Right lobe of liver (tissue), 6 donors: ENCODE data around the gene ANKRD13B. TPM values are rescaled to one million over a fixed set of nuclear protein-coding genes. Genes with fewer than 3 reads are reported as not detected.

ENCODE experiments used
- ATAC-seq, 4 donors: fragments of 200-7000 bp; cut with Tn5 transposase; one replicate each; pipeline ENCODE4 v1.9.1; 2020; ENCODE audit warnings: mild to moderate bottlenecking in 4 of 4, moderate library complexity in 4 of 4
- DNase-seq, 3 donors: peaks; one replicate each; pipeline ENCODE4 v3.0.0-alpha.2; 2020
- H3K27ac ChIP-seq, 3 donors: fragments of 200-600 bp; one replicate each; pipeline ENCODE4 v1.8.0; 2022
- H3K27me3 ChIP-seq, 2 donors: fragments of 200-600 bp; one replicate each; pipeline ENCODE4 v1.8.0; 2022
- H3K36me3 ChIP-seq, 4 donors: fragments of 200-600 bp; sonication (generic) in 1 of 4; one replicate each; pipeline versions ENCODE4 v1.5.1 to v1.8.0; 2017 to 2022; ENCODE audit warnings: control low read depth in 1 of 4
- H3K4me1 ChIP-seq, 4 donors: fragments of 200-600 bp; sonication (generic) in 1 of 4; one replicate each; pipeline versions ENCODE4 v1.5.1 to v1.8.0; 2017 to 2022; ENCODE audit warnings: control low read depth in 1 of 4
- H3K4me3 ChIP-seq, 3 donors: fragments of 200-600 bp; one replicate each; pipeline ENCODE4 v1.8.0; 2022
- H3K9me3 ChIP-seq, 4 donors: fragments of 200-600 bp; sonication (generic) in 1 of 4; one replicate each; pipeline versions ENCODE4 v1.5.1 to v1.8.0; 2017 to 2022; ENCODE audit warnings: control low read depth in 1 of 4
- CTCF ChIP-seq, 4 donors: fragments of 200-600 bp in 3 of 4; fragments of 450-650 bp in 1 of 4; IDR thresholded peaks; one replicate each; pipeline versions ENCODE4 v1.5.1 to v1.8.0; 2016 to 2022; ENCODE audit warnings: antibody characterized with exemption in 4 of 4, mild to moderate bottlenecking in 2 of 4
- POLR2A ChIP-seq: fragments of 450-650 bp; IDR thresholded peaks from one replicate; pipeline ENCODE4 v1.6.1; 2017; ENCODE audit warnings: antibody characterized with exemption, mild to moderate bottlenecking
- WGBS: methylation state at CpG from one replicate; pipeline ENCODE4 v1.1.6; 2018; ENCODE audit warnings: low coverage, low lambda C conversion rate; ENCODE audit not compliant: insufficient coverage; ENCODE audit errors: missing lambda C conversion rate; 5-methylcytosine and 5-hydroxymethylcytosine counted together
- intact Hi-C, 2 donors: fragments of 100-400 bp; cut with DNase I; formaldehyde crosslinking; loops; one replicate each; pipeline versions ENCODE4 v1.11.2 to v1.14.1; 2022
- total RNA-seq, 6 experiments: library from RNA; depleted of rRNA in 2 of 6; stranded (reverse); fragments of >200 nt in 2 of 6; fragmentation: NEBNext Ultra II Directional in 3 of 6; extraction: Animal tissue kit (Norgen Biotek cat#: 25700) in 3 of 6; gene quantifications; one replicate each; pipeline versions ENCODE4 v1.1.0 to v1.2.4, GENCODE V29; 2016 to 2023
- donor health status: DM: no; HTN: yes; CAD: no.
- donor health status: DM: no; HTN: no; CAD: no.
- donor health status: DM: no; HTN: no; CAD: no.
- donor health status: DM: no; HTN: yes; CAD: no.
- donor health status: DM: no; HTN: yes; CAD: no.

Gene ANKRD13B
- total RNA-seq, 6 experiments from 2014 or later, result 0.37 to 1.6 (median 0.88) TPM

- Histone ChIP-seq H3K4me1 (peaks cover 0 to 8% (median 3%) of the 10 kb centered on the region in 4 donors), H3K27me3 (no peaks in the 10 kb centered on the region), H3K36me3 (peaks cover 0 to 5% (median 0%) of the 10 kb centered on the region in 4 donors), H3K4me3 (no peak overlapping the region), H3K27ac (no peak overlapping the region), H3K9me3 (no peaks in the 10 kb centered on the region)
- intact Hi-C loops, result no loop called here
- peak in 1 of 3 donors; percentile 45 for DNase-seq
- TF ChIP-seq CTCF (IDR thresholded peaks at IDR 0.05), result no peak
- no peak for TF ChIP-seq POLR2A
- no peak for ATAC-seq
- WGBS, result 67% methylated on average over 1 of the region's 16 CpGs
Measured at GRCh38 chr17:29583324-29584248, 9.3 kb upstream of the ANKRD13B start.

- Histone ChIP-seq H3K4me1 (peaks cover 0 to 8% (median 3%) of the 10 kb centered on the region in 4 donors), H3K9me3 (no peaks in the 10 kb centered on the region), H3K27ac (no peak overlapping the region), H3K36me3 (peaks cover 0 to 1% (median 0%) of the 10 kb centered on the region in 4 donors), H3K27me3 (no peaks in the 10 kb centered on the region), H3K4me3 (no peak overlapping the region)
- ATAC-seq (no peak), DNase-seq (peak in 1 of 3 donors; percentile 40)
- intact Hi-C loops, result no loop called here
- TF ChIP-seq CTCF (IDR thresholded peaks at IDR 0.05) (no peak), POLR2A (no peak)
- WGBS, result 53% methylated on average over 4 of the region's 12 CpGs
Measured at GRCh38 chr17:29584452-29585079, 8.4 kb upstream of the ANKRD13B start.

- no peaks in the 10 kb centered on the region for H3K27me3 ChIP-seq
- ATAC-seq (no peak), DNase-seq (peak in 1 of 3 donors; percentile 45)
- no peaks in the 10 kb centered on the region for H3K36me3 ChIP-seq
- no peak overlapping the region for H3K4me3 ChIP-seq
- no peak overlapping the region for H3K27ac ChIP-seq
- H3K4me1 ChIP-seq, result peaks cover 0 to 14% (median 6%) of the 10 kb centered on the region in 4 donors
- 45% methylated on average over 2 of the region's 8 CpGs for WGBS
- TF ChIP-seq POLR2A (no peak), CTCF (IDR thresholded peaks at IDR 0.05) (peak in 1 of 4 donors; percentile 15)
- H3K9me3 ChIP-seq, result no peaks in the 10 kb centered on the region
- intact Hi-C loops, result no loop called here
Measured at GRCh38 chr17:29585080-29585751, 7.7 kb upstream of the ANKRD13B start.

- H3K27ac ChIP-seq, result no peak overlapping the region
- no peaks in the 10 kb centered on the region for H3K36me3 ChIP-seq
- H3K4me1 ChIP-seq, result peaks cover 0 to 26% (median 11%) of the 10 kb centered on the region in 4 donors
- no peaks in the 10 kb centered on the region for H3K27me3 ChIP-seq
- TF ChIP-seq POLR2A (no peak), CTCF (IDR thresholded peaks at IDR 0.05) (no peak)
- DNase-seq, result peak in 2 of 3 donors; percentile 16 to 37
- H3K4me3 ChIP-seq, result no peak overlapping the region
- intact Hi-C loops, result no loop called here
- no peak for ATAC-seq
- H3K9me3 ChIP-seq, result no peaks in the 10 kb centered on the region
- WGBS, result no CpG with 5 or more reads among the region's 9 CpGs
Measured at GRCh38 chr17:29586676-29587469, 6.1 kb upstream of the ANKRD13B start.
